ENCODE measurements around the gene ALB.
"Not testable (repeated sequence)": the region's sequence is repeated elsewhere in the genome, so short reads cannot be mapped to it uniquely, and the experiment has no call there.

ALB gene

GRCh38 chr4:73404042-73404441, at the start of gene ALB:
Gene ALB (plus strand): TSS chr4:73404287. CDS start chr4:73404328, 41 bp downstream.
- DNase-seq (ENCODE audit: extremely low read depth in 1 of 2, low read depth in 1 of 2): no peak

- DNase-seq (ENCODE audit: extremely low read depth in 1 of 2, low read depth in 1 of 2): not testable (repeated sequence)
Measured at GRCh38 chr4:73357174-73357573, 46.9 kb upstream of the ALB start.

- DNase-seq (ENCODE audit: extremely low read depth in 1 of 2, low read depth in 1 of 2): not testable (repeated sequence)
Measured at GRCh38 chr4:73369506-73370199, 34.4 kb upstream of the ALB start.

GRCh38 chr4:73375328-73375741, 28.8 kb upstream of the ALB start:
- DNase-seq (ENCODE audit: extremely low read depth in 1 of 2, low read depth in 1 of 2): no peak

- DNase-seq (ENCODE audit: extremely low read depth in 1 of 2, low read depth in 1 of 2): no peak
Measured at GRCh38 chr4:73376251-73376650, 27.8 kb upstream of the ALB start.

- DNase-seq (ENCODE audit: extremely low read depth in 1 of 2, low read depth in 1 of 2): no peak
Measured at GRCh38 chr4:73376976-73377375, 27.1 kb upstream of the ALB start.

GRCh38 chr4:73378887-73379286, 25.2 kb upstream of the ALB start:
- DNase-seq (ENCODE audit: extremely low read depth in 1 of 2, low read depth in 1 of 2): no peak

GRCh38 chr4:73379946-73380345, 24.1 kb upstream of the ALB start:
- DNase-seq (ENCODE audit: extremely low read depth in 1 of 2, low read depth in 1 of 2): no peak

GRCh38 chr4:73381214-73381613, 22.9 kb upstream of the ALB start:
- DNase-seq (ENCODE audit: extremely low read depth in 1 of 2, low read depth in 1 of 2): no peak

- DNase-seq (ENCODE audit: extremely low read depth in 1 of 2, low read depth in 1 of 2): no peak
Measured at GRCh38 chr4:73383452-73383851, 20.6 kb upstream of the ALB start.

- DNase-seq (ENCODE audit: extremely low read depth in 1 of 2, low read depth in 1 of 2): no peak
Measured at GRCh38 chr4:73387552-73387951, 16.5 kb upstream of the ALB start.

- no peak for DNase-seq (ENCODE audit: extremely low read depth in 1 of 2, low read depth in 1 of 2)
Measured at GRCh38 chr4:73388887-73389286, 15.2 kb upstream of the ALB start.

GRCh38 chr4:73389663-73390062, 14.4 kb upstream of the ALB start:
- not testable (repeated sequence) for DNase-seq (ENCODE audit: extremely low read depth in 1 of 2, low read depth in 1 of 2)

- no peak for DNase-seq (ENCODE audit: extremely low read depth in 1 of 2, low read depth in 1 of 2)
Measured at GRCh38 chr4:73391774-73392173, 12.3 kb upstream of the ALB start.

GRCh38 chr4:73392936-73393335, 11.2 kb upstream of the ALB start:
- DNase-seq (ENCODE audit: extremely low read depth in 1 of 2, low read depth in 1 of 2): no peak

- no peak for DNase-seq (ENCODE audit: extremely low read depth in 1 of 2, low read depth in 1 of 2)
Measured at GRCh38 chr4:73396304-73396703, 7.8 kb upstream of the ALB start.

- DNase-seq (ENCODE audit: extremely low read depth in 1 of 2, low read depth in 1 of 2): no peak
Measured at GRCh38 chr4:73396993-73397972, 6.8 kb upstream of the ALB start.

GRCh38 chr4:73401412-73401811, 2.7 kb upstream of the ALB start:
- no peak for DNase-seq (ENCODE audit: extremely low read depth in 1 of 2, low read depth in 1 of 2)

- no peak for DNase-seq (ENCODE audit: extremely low read depth in 1 of 2, low read depth in 1 of 2)
Measured at GRCh38 chr4:73404457-73404856, 370 bp downstream of the ALB start.

GRCh38 chr4:73405138-73405537, 1.1 kb downstream of the ALB start:
- DNase-seq (ENCODE audit: extremely low read depth in 1 of 2, low read depth in 1 of 2): no peak

- no peak for DNase-seq (ENCODE audit: extremely low read depth in 1 of 2, low read depth in 1 of 2)
Measured at GRCh38 chr4:73406548-73406875, 2.4 kb downstream of the ALB start.

GRCh38 chr4:73407227-73407673, 3.2 kb downstream of the ALB start:
- DNase-seq (ENCODE audit: extremely low read depth in 1 of 2, low read depth in 1 of 2): no peak
